HG03432 (cell line): ENCODE measurements around the gene SUSD6.
"Not testable (repeated sequence)": the region's sequence is repeated elsewhere in the genome, so short reads cannot be mapped to it uniquely, and the experiment has no call there.

Source experiments
- ATAC-seq: cut with Tn5 transposase; IDR thresholded peaks from one replicate; pipeline ENCODE4 v1.9.1; 2021; ENCODE audit warnings: mild to moderate bottlenecking, moderate library complexity; ENCODE audit not compliant: unreplicated experiment

SUSD6 gene

DNA sequence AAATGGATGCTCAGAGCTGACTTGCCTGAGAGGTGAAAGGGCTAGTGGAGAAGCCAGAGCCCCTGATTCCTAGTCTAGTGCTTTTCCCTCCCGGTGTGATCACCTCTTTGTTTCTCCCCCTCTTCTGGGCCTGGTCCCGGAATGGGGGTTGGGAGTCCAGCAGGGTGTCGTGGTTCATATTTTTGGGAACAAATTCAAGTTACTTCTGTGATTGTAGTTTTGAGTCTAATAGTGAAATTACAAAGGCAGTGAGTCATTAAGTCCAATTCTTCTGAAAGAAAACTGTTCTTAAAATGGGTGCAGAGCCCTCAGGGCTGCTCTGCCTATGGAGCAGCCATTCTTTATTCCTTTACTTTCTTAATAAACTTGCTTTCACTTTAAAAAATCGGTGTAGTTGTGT lies 7.6 kb downstream of the SUSD6 start:
- ATAC-seq = no peak

DNA sequence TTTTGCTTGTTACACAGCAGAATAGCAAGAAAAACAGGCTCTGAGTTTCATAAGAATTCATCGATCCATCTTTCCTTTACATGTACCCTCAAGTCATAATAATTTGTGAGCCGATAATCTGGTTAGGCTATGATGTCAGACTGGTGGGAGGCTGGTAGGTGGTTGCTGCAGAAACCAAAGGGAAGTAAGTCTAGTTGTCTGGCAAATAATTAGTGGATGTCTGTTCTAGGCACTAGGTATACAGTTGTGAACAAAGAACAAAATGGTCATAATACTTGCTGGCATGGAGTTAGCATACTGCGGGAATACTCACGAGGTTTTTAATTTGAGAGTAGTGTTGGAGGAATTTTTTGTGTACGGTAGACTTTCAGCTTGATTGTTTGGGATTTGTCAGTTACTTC lies 8.8 kb downstream of the SUSD6 start:
- no peak for ATAC-seq

DNA sequence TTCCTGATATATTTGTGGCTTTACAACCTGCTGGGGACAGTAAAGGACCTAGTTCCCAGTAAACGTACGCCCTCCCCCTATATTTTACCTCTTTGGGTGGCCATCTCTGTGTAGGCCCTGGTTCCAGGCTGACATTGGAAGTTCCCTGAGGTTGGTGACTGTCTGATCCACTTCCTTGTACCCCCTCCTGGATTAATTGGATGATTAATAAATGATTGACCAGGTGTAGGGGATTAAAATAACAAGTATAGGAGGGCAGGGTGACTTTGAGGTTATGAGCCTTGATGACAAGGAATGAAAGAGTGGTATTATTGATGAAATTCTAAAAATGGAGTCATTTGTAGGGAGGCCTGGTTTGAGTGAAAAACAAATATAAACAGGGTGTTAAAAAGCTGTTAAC lies 9.6 kb downstream of the SUSD6 start:
- ATAC-seq = no peak

DNA sequence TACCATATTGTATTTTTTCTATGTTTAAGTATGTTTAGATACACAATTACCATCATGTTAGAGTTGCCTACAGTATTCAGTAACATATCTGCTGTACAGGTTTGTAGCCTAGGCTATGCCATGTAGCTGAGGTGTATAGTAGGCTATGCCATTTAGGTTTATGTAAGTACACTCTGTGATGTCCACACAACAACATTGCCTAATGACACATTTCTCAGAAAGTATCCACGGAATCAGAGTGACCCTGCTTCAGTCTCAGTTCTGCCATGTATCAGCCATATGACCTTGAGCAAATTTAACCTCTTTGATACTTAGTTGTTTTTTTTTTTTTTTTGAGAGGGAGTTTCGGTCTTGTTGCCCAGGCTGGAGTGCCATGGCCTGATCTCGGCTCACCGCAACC lies 12.7 kb downstream of the SUSD6 start:
- no peak for ATAC-seq

DNA sequence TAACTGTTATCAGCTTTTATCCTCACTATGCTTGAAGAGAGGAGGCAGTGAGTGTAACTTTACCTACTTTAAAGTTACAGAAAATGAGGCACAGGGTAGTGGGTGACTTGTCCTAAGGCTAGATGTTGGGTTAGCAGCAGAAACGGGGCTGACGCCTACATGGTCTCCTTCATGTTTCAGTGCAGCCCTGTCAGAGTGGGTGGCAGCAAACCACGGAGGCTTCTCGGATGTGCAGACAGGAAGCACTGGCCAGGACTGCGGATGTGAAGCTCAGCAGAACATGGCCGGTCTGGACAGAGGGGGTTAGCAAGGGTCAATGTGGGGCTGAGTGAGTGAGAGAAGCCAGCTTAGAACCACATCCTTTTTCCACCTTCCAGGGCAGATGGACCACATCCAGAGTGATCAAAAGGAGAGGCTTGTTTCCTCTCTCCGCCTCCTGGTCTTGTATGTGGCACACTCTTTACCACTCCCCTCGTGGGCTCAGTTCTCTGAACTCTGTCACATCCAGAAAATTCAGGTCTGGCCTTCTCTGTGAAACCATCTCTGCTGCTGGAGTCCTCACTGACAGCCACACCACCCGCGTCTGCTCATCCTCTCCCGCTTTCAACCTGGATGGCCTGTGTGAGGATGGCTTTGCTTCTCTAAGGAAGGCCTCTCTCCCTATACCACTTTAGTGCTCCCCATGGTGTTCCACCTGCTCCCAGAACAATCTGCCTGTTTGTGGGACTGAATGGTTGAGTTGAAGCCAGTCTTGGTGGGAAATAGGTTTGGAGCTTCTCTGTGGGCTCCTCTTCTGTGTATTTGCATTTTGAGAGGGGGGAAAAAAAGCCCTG lies 14.1 kb downstream of the SUSD6 start:
- peak; percentile 88 for ATAC-seq

DNA sequence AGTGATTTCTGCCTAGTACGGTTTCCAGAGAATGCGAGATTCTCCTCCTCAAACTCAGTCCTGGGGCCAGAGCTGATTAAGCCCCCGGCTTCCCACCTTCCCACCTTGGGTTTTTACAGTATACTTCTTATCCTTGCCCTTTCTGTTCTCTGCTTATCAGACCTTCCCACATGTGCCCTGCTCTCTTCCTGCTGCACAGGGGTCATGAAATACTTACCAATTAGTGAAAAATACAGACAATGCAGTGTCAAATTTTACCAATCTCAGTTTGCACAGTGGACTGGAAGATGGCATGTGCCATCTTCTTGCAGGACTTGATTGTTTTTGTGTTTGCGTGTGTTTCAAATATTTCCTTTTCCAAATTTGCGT lies 14.7 kb downstream of the SUSD6 start:
- no peak for ATAC-seq

DNA sequence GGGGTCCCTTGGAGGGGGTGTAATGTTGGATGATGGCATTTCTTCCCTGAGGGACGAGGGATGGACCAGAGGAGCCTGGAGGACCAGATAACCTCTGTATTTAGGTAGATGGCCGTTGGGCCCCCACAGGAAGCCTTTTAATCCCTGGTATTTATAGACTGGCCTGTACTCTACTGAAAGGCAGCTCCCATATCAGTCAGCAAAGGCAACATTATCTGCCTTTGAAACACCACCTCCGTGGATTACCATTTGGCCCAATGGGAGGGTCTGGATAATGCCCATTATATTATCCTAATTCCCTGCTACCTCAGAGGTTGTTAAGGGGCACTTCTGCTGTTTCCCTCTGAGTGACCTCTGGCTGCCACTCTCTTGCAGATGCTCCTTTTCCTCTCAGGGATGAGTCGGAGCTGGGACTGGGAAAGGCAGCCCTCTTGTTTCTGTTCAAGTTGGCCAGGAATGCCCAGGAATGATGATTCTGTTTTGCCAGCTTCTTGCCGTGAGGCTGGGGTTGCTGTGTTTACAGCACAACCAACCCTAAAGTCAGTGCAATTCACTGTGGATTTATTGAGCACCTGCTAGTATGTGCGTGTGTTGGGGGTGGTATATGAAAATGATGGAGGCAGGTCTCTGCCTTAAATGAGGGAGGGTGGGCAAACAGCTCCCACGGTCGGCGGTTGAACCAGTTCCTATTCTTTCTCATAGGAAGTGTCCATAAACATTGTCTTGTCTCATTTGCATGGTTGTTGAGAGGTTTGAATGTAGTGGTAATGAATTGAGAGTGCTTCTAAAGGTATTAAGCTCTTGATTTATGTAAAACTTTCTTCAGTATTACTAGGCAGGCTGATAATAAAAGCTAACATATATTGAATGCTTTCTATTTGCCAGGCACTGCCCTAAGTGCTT lies 18.1 kb downstream of the SUSD6 start:
- ATAC-seq = no peak

DNA sequence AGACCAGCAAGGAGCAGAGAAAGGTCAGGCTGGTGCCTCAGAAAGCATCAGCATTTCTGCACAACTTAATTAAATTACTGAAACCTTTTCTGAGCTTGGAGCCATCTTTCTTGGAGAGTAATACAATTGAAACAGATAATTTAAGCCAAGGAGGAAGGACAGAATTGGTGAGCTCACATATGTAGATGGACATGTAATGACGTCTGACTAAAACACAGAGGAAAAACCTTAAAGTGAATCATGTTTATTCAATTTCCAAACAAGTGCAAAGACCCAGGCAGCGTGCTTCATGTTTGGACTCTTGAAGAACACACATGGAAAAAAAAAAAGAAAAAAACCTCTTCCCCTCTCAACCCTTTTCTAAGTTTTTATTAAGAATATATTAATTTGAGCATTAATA lies 19.0 kb downstream of the SUSD6 start:
- no peak for ATAC-seq

DNA sequence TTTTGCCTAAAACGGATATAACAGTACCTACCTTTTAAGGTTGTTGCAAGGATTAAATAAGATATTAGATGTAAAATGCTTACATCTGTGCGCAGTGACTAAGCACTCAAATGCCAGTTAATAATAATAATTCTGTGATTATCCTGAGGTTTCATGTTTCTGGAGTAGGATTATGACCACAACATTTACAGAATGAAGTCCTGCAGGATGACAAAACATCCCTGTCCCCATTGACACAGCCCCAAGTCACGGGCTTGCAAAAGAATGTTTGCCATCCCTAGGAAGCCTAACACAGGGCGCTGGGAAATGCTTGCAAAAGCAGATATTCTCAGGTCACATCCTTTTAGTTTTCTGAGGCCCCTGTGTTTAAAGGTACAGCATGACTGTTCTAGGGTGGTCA lies 20.1 kb downstream of the SUSD6 start:
- no peak for ATAC-seq

DNA sequence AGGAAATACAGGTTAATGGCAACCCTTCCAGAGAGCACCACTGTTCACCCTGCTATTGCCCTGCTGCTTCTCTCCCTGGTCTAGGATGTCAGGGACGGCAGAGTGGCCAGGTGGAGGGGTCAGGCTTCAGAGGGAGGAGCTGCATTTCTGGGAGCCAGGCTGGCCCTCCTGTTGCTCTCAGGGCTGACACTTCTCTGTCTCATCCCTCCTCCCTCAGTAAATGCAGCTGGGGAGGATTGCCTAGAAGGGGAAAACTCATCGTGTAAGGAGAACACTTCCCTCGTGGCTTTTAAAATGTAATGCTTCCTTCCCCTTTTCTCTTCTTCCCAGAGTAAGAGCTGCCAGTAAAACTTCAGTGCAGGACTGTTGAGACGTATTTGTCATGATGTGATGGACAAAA lies 20.8 kb downstream of the SUSD6 start:
- no peak for ATAC-seq

DNA sequence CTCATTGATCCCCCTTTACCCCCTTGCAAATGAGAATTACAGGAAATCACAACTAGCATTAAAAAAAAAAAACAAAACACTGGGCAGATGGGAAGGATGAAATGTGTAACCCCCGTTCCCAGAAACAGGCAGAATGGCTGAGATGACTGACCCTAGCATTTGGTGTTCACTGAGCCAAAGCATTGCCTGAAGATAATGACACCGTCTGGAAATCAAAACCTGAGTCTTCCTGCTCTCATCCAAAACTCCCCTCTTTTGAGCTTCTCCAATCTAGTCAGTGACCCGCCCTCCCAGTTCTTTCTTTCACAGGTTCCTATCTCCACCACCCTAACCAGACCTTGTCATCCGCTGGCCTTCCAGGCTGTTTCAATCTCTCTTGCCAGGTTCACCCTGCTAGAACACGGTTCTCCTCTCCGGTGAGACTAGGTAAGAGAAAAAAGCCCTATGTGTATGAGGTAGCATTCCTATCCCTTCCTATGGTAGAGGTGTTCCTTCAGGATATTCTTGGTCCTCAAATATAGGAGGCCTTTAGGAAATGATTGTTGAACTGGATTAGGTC lies 21.3 kb downstream of the SUSD6 start:
- ATAC-seq = no peak

DNA sequence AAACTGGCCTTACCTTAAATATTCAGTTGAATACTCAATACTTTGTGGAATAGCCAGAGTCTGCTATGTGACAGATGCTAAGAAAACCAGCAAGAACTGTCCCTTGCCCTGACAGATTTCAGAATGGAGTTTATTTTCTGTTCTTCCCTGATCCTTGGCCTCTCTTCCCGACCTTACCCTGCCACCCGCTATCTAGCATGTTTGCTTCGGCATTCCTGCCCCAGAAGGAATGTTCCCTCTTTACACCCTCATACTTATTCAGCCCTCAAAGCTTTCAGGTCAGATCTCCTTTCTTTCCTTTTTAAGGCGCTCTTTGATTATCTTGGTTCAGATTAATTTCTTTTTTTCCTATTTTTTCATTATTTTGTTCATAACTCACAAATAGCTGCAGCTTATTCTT lies 21.8 kb downstream of the SUSD6 start:
- no peak for ATAC-seq

DNA sequence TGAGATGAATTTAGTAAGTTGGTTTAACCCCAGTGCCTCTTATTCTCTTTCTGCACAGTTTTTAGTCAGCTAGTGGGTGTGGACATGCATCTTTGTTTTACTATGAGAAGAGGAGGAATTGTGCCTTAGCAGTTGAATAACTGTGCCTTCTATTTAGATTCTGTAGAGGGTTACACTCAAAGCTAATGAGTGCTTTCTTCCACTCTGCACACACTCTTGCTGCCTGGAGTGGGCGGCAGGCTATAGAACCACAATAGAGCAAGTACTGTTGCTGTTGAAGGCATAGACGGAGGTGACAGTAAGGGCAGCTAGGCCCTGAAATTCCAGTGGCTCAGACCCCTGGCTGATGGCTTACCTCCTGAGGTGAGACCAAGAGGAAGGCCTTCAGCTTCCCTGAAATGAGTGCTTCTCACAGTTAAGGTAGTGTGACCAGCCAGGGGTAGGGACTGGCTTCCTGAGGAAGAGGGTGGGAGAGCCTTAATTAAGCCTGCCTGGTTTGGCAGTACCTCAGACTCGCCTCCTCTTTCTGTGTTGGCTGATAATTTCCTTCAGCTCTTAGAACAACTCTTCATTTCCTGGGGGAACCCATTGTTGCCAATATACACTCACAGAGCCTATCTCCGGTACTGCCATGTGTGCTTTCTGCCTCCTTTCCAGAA lies 24.7 kb downstream of the SUSD6 start:
- no peak for ATAC-seq

DNA sequence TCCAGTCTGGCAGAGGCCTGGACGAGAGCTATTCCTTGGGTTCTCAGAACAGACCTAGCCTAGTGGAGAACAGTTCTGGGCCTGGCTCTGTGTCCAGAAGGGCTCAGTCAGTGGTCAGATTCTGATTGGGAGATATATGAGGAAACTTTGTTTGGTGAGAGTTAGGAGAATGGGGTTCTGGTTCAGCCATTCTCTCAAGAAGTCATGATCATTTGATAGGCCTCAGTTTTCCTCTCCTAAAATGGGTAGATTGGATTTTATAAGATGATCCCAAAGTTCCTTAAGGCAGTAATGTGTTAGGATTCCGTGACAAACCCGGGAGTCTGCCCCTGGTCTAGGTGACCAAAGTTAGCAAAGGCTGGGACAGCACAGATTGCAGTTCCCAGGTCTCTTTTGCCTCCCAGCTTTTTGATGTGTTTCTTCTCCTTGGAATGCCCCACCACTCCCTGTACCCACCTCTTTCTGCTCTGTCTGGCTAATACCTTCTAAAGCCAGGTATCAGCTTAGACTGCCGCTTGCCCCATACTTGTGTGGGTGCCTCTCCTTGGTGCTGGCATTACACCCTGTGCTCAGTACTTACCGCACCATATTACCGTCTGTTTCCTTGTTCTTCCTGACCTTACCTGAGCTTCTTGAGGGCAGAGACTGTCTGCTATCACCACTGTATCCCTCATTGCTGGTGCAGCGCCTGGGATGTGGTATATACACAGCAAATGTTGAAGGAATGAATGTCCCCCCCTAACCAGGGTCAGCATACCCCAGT lies 25.5 kb downstream of the SUSD6 start:
- ATAC-seq = no peak

DNA sequence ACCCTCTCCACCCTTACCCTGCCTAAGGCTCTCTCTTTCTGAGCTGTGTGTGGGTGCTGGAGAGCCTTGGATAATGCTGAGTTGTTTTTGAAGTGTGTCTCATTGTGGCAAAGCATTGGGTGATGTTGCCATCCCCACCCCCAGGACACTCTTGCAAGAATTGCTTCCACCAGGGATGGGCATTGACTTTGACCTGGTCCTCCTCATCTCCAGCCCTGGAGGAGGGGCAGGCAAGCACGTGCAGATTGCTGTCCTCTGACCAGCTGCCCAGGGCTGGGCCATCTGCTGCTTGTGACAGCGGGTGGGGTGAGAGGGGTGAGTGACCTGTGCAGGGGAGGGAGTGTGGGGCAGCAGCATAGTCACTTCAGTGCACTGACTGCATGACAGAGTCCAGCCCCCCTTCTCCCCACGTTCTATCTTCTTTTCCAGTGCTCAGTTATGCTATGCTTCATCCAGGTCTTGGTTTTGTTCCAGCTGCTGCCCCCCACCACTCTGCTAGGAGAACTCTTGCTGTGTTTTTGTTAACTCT lies 26.2 kb downstream of the SUSD6 start:
- ATAC-seq = no peak

DNA sequence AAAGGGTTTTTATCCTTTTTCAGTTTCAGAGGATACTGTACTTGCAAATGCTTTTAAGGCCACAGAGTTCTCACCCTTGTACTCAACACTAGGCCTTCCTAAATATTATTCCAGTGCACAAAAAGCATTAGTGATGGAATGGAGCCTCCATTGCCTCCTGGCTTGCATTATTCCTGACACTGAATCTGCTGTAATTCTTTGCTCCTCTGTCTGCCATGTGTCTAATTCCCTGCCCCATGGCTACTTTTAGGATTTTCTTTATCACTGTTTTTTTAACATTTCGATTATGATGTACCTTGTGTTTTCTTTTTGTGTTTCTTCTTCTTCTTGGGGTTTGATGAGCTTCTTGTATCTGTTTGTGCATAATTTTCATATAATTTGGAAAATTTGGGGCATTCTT lies 29.5 kb downstream of the SUSD6 start:
- ATAC-seq = no peak

DNA sequence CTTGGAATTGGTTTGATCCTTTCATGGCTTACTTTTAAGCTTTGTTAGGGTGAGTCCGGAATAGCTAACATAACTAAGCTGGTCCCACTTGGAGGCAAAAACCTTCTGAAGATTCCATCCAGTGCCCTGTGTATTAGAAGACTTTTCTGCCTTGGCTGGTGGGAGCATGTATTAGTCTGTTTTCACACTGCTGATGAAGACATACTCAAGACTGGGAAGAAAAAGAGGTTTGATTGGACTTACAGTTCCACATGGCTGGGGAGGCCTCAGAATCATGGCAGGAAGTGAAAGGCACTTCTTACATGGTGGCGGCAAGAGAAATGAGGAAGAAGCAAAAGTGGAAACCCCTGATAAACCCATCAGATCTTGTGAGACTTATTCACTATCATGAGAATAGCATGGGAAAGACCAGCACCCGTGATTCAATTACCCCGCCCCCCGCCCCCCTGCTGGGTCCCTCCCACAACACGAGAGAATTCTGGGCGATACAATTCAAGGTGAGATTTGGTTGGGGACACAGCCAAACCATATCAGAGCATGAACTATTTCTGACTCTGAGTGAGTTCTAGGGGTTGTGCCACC lies 30.9 kb downstream of the SUSD6 start:
- ATAC-seq = not testable (repeated sequence)

DNA sequence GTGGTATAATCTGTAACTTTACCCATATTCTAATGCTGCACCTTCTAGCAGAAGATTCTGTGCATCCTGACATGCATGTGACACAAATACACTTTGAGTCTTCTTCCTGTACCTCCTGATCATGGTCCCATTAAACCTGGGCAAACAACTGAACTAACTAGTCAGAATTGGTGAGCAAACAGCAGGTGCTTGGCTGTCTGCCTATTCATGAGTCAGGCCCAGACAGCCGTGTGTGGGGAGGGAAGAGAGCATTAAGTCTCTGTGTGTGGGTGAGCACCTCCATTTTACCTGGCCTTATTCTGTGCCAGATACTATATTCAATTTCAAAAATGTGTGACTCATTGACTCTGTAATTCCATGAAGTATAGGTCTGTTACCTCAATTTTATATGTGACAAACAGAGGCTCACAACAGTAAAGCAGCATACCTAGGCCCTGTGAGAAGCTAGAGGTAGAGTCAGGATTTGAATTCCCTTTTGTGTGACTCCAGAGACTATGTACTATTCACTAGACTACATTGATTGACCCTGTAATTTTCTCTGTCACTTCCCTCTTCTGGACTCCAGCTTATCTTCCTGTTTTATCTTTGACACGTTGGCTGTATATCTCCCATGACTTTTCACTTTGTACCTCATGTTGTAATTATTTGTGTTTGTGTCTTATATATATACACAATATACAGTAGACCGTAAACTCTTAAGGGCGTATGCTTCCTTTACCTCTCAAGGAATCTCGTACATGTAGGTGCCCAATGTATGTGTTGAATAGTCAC lies 32.2 kb downstream of the SUSD6 start:
- no peak for ATAC-seq

DNA sequence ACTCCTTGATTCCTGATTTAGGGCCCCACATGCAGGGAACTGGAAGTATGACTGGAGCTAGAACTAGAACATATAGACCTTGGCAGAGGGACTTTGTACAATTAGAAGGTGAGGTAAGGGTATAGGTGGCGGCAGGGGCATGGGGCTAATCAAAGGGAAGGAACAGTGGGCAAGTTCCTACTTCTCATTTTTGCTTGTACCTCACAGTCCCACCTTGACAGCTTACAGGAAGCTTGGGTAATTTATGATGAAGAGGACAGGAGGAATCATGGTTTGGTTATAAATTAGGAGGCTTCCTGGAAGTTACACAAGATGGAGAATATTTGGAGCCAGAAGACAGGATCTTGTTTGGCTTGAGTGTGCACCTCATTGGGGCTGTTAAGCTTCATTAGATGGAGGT lies 33.4 kb downstream of the SUSD6 start:
- ATAC-seq = no peak
